Measurements from ENCODE around the gene TMEFF1. TPM values are rescaled to one million over a fixed set of nuclear protein-coding genes. Genes with fewer than 3 reads are reported as not detected.
"Not testable (repeated sequence)": the region's sequence is repeated elsewhere in the genome, so short reads cannot be mapped to it uniquely, and the experiment has no call there.

The TMEFF1 gene
- total and polyA plus RNA-seq, 7 donors: 0.16 to 6.1 (median 0.68) TPM; not detected in 4

GRCh38 chr9:100432736-100433135 is 40.2 kb upstream of the TMEFF1 start:
- Histone ChIP-seq H3K4me1 (peaks cover 0 to 30% (median 24%) of the 10 kb centered on the region in 4 donors), H3K27me3 (no peaks in the 10 kb centered on the region), H3K9me3 (no peaks in the 10 kb centered on the region), H3K27ac (no peak overlapping the region), H3K36me3 (no peaks in the 10 kb centered on the region), H3K4me3 (no peak overlapping the region)
- intact Hi-C loops (cut with DNase I): no loop called here
- TF ChIP-seq CTCF (IDR thresholded peaks at IDR 0.05) (no peak), POLR2AphosphoS5 (IDR thresholded peaks at IDR 0.05) (no peak), EP300 (IDR thresholded peaks at IDR 0.05) (no peak), POLR2A (IDR thresholded peaks at IDR 0.05) (no peak)
- WGBS, 2 donors: 95 to 96% methylated on average over 3 of the region's 3 CpGs
- DNase-seq: no peak

- WGBS, 2 donors: 84 to 95% methylated on average over 7 of the region's 7 CpGs
- Histone ChIP-seq H3K27me3 (no peaks in the 10 kb centered on the region), H3K9me3 (no peaks in the 10 kb centered on the region), H3K4me1 (peaks cover 0 to 5% (median 2%) of the 10 kb centered on the region in 4 donors), H3K27ac (no peak overlapping the region), H3K4me3 (no peak overlapping the region), H3K36me3 (no peaks in the 10 kb centered on the region)
- no peak for DNase-seq
- intact Hi-C loops (cut with DNase I): no loop called here
- TF ChIP-seq POLR2AphosphoS5 (IDR thresholded peaks at IDR 0.05) (no peak), EP300 (IDR thresholded peaks at IDR 0.05) (no peak), CTCF (IDR thresholded peaks at IDR 0.05) (no peak), POLR2A (IDR thresholded peaks at IDR 0.05) (no peak)
Measured at GRCh38 chr9:100436571-100436970, 36.4 kb upstream of the TMEFF1 start.

DNA sequence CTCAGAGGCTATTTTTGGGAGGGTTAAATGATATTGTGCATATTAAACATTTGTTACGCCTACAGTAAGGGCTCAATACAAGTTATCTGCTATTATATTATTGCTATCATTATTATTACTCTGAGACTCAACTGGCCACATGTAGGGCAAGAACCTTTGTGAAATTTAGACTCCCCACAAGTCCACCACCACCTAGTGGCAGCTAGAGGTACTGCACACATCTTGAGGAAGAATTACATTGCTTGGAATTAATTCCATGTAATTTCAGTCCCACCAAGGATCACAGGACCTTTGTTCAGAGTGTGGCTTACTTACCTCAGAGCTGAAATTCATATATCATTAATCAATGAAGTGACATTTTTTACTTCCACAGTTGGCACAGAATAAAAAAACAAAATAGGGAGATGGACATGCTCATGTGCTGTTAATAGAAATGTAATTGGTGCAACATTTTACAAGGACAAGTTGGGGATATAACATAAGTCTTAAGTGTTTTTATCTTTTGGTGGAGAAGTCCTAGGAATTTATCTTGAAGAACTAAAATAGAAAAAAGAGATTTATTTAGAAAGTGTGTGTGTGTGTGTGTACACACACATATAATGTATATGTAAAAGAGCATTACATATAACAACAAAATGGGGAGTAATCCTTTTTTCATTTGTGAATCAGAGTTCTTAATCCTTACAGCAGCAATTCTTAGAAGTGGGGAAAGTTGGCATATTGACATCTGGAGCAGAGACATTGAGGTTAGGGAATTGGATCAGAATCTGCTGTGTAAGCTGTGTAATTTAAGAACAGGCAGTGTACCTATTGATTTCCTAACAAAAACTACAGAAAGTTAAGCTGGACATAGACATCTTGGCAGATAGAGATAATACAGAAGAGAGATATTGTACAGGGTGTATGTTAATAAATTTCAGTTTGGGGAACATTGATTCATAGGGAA is 34.8 kb upstream of the TMEFF1 start:
- Histone ChIP-seq H3K27me3 (no peaks in the 10 kb centered on the region), H3K36me3 (peaks cover 0 to 9% (median 0%) of the 10 kb centered on the region in 4 donors), H3K4me1 (peaks cover 0 to 4% (median 0%) of the 10 kb centered on the region in 4 donors), H3K27ac (no peak overlapping the region), H3K4me3 (no peak overlapping the region), H3K9me3 (no peaks in the 10 kb centered on the region)
- intact Hi-C loops (cut with DNase I): no loop called here
- 76 to 77% methylated on average over 1 of the region's 1 CpG for WGBS, 2 donors
- TF ChIP-seq POLR2A (IDR thresholded peaks at IDR 0.05) (no peak), CTCF (IDR thresholded peaks at IDR 0.05) (peak; percentile 54 to 98 (median 82))
- DNase-seq: peak; percentile 86

DNA sequence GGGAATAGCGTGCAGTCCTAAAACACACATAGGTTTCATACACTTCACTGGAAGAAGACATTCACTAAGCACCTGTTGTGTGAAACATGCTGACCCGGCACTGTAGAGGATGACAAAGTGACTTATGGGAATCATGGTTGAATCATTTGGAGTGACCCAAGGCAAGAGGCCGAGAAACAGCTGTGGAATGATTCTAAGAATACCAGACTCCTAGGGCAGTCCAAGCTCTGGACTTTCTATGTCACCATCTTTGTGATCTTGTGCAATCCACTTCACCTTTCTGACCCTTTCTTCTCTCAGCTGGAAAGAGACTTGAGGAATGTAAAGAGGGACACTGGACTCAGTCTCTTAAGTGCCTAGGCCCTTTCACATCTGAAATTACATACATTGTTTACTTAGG is 32.9 kb upstream of the TMEFF1 start:
- Histone ChIP-seq H3K27ac (no peak overlapping the region), H3K9me3 (no peaks in the 10 kb centered on the region), H3K36me3 (peaks cover 0 to 23% (median 0%) of the 10 kb centered on the region in 4 donors), H3K27me3 (no peaks in the 10 kb centered on the region), H3K4me3 (no peak overlapping the region), H3K4me1 (peaks cover 0 to 6% (median 0%) of the 10 kb centered on the region in 4 donors)
- TF ChIP-seq POLR2A (IDR thresholded peaks at IDR 0.05): no peak
- TF ChIP-seq POLR2AphosphoS5 (IDR thresholded peaks at IDR 0.05): no peak
- no peak for TF ChIP-seq CTCF (IDR thresholded peaks at IDR 0.05)
- no peak for TF ChIP-seq EP300 (IDR thresholded peaks at IDR 0.05)
- 92 to 93% methylated on average over 3 of the region's 3 CpGs for WGBS, 2 donors
- intact Hi-C loops (cut with DNase I): no loop called here
- DNase-seq: no peak

DNA sequence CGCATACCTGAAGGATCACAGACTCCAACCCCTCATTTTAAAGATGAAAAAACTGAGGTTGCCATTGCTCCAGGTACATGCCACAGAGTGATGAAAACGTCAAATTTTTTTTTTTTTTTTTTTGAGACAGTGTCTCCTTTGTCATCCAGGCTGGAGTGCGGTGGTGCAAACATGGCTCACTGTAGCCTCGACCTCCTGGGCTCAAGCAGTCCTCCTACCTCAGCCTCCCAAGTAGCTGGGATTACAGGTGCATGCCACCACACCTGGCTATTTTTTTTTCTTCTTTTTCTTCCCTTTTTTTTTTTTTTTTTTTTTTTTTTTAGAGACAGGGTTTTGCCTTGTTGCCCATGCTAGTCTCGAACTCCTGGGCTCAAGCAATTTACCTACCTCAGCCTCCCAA is 32.5 kb upstream of the TMEFF1 start:
- H3K4me1 ChIP-seq; H3K27ac ChIP-seq; H3K27me3 ChIP-seq; intact Hi-C loops (cut with DNase I); DNase-seq; H3K9me3 ChIP-seq; H3K4me3 ChIP-seq: not testable (repeated sequence)
- WGBS, 2 donors: 89 to 93% methylated on average over 5 of the region's 5 CpGs
- peaks cover 0 to 27% (median 0%) of the 10 kb centered on the region in 4 donors for H3K36me3 ChIP-seq

Data from sigmoid colon (tissue), 7 donors.